Heart left ventricle (tissue), 16 donors: ENCODE measurements around the gene AGGF1. TPM values are rescaled to one million over a fixed set of nuclear protein-coding genes. Genes with fewer than 3 reads are reported as not detected.
A peak's percentile ranks its signal among the peaks of the same experiment; 100 is the strongest.

ENCODE experiments used
- ATAC-seq, 4 donors: fragments of 200-7000 bp; cut with Tn5 transposase; one replicate each; pipeline ENCODE4 v1.9.1; 2020 to 2022; ENCODE audit warnings: moderate library complexity in 4 of 4, mild to moderate bottlenecking in 3 of 4, moderate number of reproducible peaks in 1 of 4
- DNase-seq, 5 donors: peaks; one replicate each; pipeline ENCODE4 v3.0.0-alpha.2; 2020
- H3K27ac ChIP-seq, 12 donors: fragments of 200-600 bp; sonication (generic) in 4 of 12; one replicate each; pipeline versions ENCODE4 v1.5.0 to v1.8.0; 2016 to 2022; ENCODE audit warnings: mild to moderate bottlenecking in 2 of 12
- H3K27me3 ChIP-seq, 9 donors: fragments of 200-600 bp; sonication (generic) in 2 of 9; one replicate each; pipeline versions ENCODE4 v1.5.1 to v1.8.0; 2016 to 2022; ENCODE audit warnings: mild to moderate bottlenecking in 3 of 9
- H3K36me3 ChIP-seq, 9 donors: fragments of 200-600 bp; sonication (generic) in 2 of 9; one replicate each; pipeline versions ENCODE4 v1.5.0 to v1.8.0; 2018 to 2022; ENCODE audit warnings: mild to moderate bottlenecking in 2 of 9
- H3K4me1 ChIP-seq, 12 donors: fragments of 200-600 bp; sonication (generic) in 4 of 12; one replicate each; pipeline versions ENCODE4 v1.5.0 to v1.8.0; 2016 to 2022; ENCODE audit warnings: mild to moderate bottlenecking in 3 of 12
- H3K4me3 ChIP-seq, 12 donors: fragments of 200-600 bp; sonication (generic) in 4 of 12; one replicate each; pipeline versions ENCODE4 v1.5.0 to v1.8.0; 2017 to 2022; ENCODE audit warnings: mild to moderate bottlenecking in 9 of 12, moderate library complexity in 4 of 12
- H3K9me3 ChIP-seq, 12 donors: fragments of 200-600 bp; sonication (generic) in 4 of 12; one replicate each; pipeline versions ENCODE4 v1.5.0 to v1.8.0; 2016 to 2022; ENCODE audit warnings: mild to moderate bottlenecking in 1 of 12
- POLR2A ChIP-seq, 2 donors: fragments of 450-650 bp; IDR thresholded peaks; one replicate each; pipeline ENCODE4 v1.6.1; 2017; ENCODE audit warnings: antibody characterized with exemption in 2 of 2, mild to moderate bottlenecking in 2 of 2, moderate library complexity in 2 of 2
- WGBS, 4 donors: extraction: QIAGEN DNeasy Blood & Tissue Kit in 2 of 4; methylation state at CpG; one replicate each; pipeline versions ENCODE4 v1.1.5 to v1.1.7; 2013 to 2018; 5-methylcytosine and 5-hydroxymethylcytosine counted together
- intact Hi-C, 10 donors: fragments of 100-400 bp; cut with DNase I; formaldehyde crosslinking; loops; one replicate each; pipeline versions ENCODE4 v1.11.1 to v1.14.2; 2022
- polyA plus RNA-seq, 2 donors: library from polyadenylated mRNA; stranded (reverse); fragments of 200-250 nt; gene quantifications; one replicate each; pipeline ENCODE4 v1.2.3, GENCODE V29; 2013
- total RNA-seq, 9 donors: library from RNA; depleted of rRNA in 2 of 9; stranded (reverse); fragments of >200 nt in 2 of 9; fragmentation: NEBNext Ultra II Directional in 3 of 9; extraction: Animal tissue kit (Norgen Biotek cat#: 25700) in 3 of 9; gene quantifications; one replicate each; pipeline versions ENCODE4 v1.1.0 to v1.2.4, GENCODE V29; 2016 to 2023
- TF ChIP-seq, protein P1 (sequence below), 12 donors: fragments of 200-600 bp; sonication (generic) in 4 of 12; IDR thresholded peaks; one replicate each; pipeline versions ENCODE4 v1.5.0 to v1.8.0; 2018 to 2022; ENCODE audit warnings: antibody characterized with exemption in 12 of 12, mild to moderate bottlenecking in 5 of 12
- donor health status: ischemic (EF 13 %, LVEDD 7.1; RV severe dilation, severe dysfunction).
- donor health status: healthy with polysubstance abuse.
- donor health status: DM: no; HTN: yes; CAD: no.
- donor health status: DM: no; HTN: no; CAD: no.
- donor health status: ischemic (EF 25% LVEDD 6.9; RV normal size, moderate dysfunction).
- donor health status: ischemic (EF 25% LVEDD 5.7; RV mildly dilated, moderate dysfunction).
- donor health status: healthy.
- donor health status: DM: yes; HTN: yes; CAD: no.
- donor health status: ischemic (EF 35%, LVEDD 5.7; RV mildly dilated, moderate dysfunction).
- donor health status: nonischemic (EF 11% LVEDD 7.7; RV severe dilation, severe dysfunction).
- donor health status: DM: yes; HTN: yes; CAD: no.
- donor health status: PGD.
- donor health status: ischemic (EF 29% LVEDD 5.4; RV normal size, mild dysfunction).
- donor health status: nonischemic (EF 23%, LVEDD 6.1; RV moderate dilation, normal function).

AGGF1 gene
- total and polyA plus RNA-seq, 11 donors = 6.1 to 20.1 (median 16.5) TPM

DNA sequence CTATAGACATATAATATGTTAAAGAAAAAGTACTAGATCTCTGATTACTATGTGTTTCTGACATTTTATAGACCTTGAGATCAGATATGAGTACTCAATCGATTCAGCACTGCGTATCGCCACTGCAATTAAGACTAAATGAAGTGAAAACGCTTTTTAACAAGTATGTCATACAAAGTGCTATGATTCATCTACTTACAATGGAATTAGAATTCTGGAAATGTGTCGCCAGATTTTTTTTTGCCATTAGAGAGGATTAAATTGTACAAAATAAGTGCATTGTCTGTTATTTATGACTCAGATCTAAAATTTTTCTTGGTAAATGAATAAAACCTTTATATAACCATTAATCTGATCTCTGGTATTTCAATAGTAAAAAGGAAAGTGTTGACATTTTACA lies 20.0 kb upstream of the AGGF1 start:
- H3K9me3 ChIP-seq = no peaks in the 10 kb centered on the region
- DNase-seq = no peak
- no peak for TF ChIP-seq POLR2A (IDR thresholded peaks at IDR 0.05)
- TF ChIP-seq, protein P1, sequence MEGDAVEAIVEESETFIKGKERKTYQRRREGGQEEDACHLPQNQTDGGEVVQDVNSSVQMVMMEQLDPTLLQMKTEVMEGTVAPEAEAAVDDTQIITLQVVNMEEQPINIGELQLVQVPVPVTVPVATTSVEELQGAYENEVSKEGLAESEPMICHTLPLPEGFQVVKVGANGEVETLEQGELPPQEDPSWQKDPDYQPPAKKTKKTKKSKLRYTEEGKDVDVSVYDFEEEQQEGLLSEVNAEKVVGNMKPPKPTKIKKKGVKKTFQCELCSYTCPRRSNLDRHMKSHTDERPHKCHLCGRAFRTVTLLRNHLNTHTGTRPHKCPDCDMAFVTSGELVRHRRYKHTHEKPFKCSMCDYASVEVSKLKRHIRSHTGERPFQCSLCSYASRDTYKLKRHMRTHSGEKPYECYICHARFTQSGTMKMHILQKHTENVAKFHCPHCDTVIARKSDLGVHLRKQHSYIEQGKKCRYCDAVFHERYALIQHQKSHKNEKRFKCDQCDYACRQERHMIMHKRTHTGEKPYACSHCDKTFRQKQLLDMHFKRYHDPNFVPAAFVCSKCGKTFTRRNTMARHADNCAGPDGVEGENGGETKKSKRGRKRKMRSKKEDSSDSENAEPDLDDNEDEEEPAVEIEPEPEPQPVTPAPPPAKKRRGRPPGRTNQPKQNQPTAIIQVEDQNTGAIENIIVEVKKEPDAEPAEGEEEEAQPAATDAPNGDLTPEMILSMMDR (IDR thresholded peaks at IDR 0.05) = no peak
- intact Hi-C loops = loop anchor here in 4 of 10 donors (10.0 kb wide), 1 partner anchor 405 kb away; no protein-coding TSS in a partner anchor
- no peak overlapping the region for H3K4me3 ChIP-seq
- H3K36me3 ChIP-seq = no peaks in the 10 kb centered on the region
- no peaks in the 10 kb centered on the region for H3K4me1 ChIP-seq
- no peak for ATAC-seq
- WGBS, 4 donors = 93 to 95% (median 94%) methylated on average over 5 of the region's 5 CpGs
- H3K27me3 ChIP-seq = no peaks in the 10 kb centered on the region
- H3K27ac ChIP-seq = no peak overlapping the region

DNA sequence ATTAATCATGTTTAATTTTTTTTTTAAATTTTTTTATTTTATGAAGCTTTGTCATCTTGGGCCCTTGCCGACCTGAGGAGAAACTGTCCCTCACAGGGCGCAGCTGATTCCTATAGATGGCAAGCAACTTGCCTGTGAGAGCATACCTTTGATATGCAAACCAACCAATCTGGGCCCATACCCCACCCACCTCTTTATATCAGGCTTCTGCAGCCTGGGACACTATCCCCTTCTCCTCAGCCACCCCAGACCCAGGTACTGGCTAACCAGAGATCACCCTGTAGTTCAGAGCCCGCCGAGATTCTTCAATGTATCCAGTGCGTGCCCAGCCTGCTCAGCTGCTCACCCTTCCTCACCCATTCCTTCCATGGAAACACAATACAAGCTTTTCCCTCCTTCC lies 18.7 kb upstream of the AGGF1 start:
- DNase-seq (no peak), ATAC-seq (no peak)
- no peak for TF ChIP-seq POLR2A (IDR thresholded peaks at IDR 0.05)
- TF ChIP-seq, protein P1 (IDR thresholded peaks at IDR 0.05) = no peak
- 79 to 85% (median 83%) methylated on average over 5 of the region's 5 CpGs for WGBS, 4 donors
- Histone ChIP-seq H3K4me1 (peaks cover 0 to 7% (median 0%) of the 10 kb centered on the region in 12 donors), H3K4me3 (no peak overlapping the region), H3K9me3 (no peaks in the 10 kb centered on the region), H3K36me3 (no peaks in the 10 kb centered on the region), H3K27ac (no peak overlapping the region), H3K27me3 (no peaks in the 10 kb centered on the region)
- intact Hi-C loops = loop anchor here in 4 of 10 donors (10.0 kb wide), 1 partner anchor 407 kb away; no protein-coding TSS in a partner anchor

DNA sequence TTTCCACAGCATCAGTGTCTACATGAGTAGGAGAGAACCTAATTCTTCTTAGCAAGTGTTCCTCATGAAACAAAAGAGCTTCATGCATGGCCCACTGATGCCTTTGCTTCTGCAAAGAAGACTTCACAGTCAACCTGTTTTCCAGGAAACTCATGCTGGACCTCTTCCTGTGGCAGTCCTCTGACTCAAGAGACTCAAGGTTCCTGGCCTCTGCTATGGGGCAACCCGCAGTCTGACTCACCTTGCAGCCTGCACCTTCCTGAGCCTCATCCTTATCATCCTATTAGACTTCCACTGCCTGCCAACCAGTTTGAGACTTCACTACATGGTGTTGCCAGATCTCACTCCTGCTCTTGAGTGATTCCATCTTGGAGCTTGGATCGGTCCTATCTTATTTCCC lies 17.6 kb upstream of the AGGF1 start:
- Histone ChIP-seq H3K4me3 (no peak overlapping the region), H3K27ac (no peak overlapping the region), H3K27me3 (no peaks in the 10 kb centered on the region), H3K4me1 (peaks cover 0 to 8% (median 0%) of the 10 kb centered on the region in 12 donors), H3K9me3 (no peaks in the 10 kb centered on the region), H3K36me3 (no peaks in the 10 kb centered on the region)
- WGBS, 4 donors = 77 to 88% (median 83%) methylated on average over 2 of the region's 2 CpGs
- no peak for DNase-seq
- no peak for ATAC-seq
- intact Hi-C loops = loop anchor here in 4 of 10 donors (10.0 kb wide), 1 partner anchor 408 kb away; no protein-coding TSS in a partner anchor
- TF ChIP-seq, protein P1 (IDR thresholded peaks at IDR 0.05) = no peak
- TF ChIP-seq POLR2A (IDR thresholded peaks at IDR 0.05) = no peak

DNA sequence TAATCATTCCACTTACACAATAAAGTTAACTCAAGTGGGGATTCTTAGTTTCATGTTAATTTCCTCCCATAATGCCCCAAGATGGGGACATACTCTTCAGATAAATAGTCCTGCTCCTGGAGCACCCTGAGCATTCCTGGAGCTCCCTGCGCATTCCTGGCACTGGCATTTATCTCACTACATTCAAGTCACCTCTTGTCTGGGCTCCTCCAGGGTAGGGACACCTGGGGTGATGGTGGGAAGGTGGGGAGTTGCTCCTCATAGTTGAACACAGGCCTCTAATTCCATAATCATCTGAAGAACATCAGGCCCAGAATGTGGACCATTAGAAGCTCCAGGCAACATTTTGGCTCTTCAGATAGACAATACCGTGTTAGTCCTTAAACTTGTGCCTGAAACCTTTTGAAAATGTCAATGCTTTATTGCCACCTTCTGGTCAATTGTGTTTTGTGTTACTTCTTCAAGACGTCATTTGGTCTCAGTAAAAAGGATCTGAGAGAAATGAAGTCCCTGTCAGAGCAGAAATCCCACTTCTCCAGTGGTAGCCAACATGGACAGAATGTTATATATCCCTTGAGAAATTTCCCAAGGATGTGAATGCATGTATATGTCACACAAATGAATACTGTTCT lies 14.2 kb upstream of the AGGF1 start:
- peak in 2 of 4 donors; percentile 37 to 52 for ATAC-seq
- WGBS, 4 donors = 31 to 35% (median 33%) methylated on average over 3 of the region's 3 CpGs
- intact Hi-C loops = loop anchor here (1.0 to 10.0 kb wide), 7 partner anchors 144 to 414 kb away; no protein-coding TSS in a partner anchor
- H3K27ac ChIP-seq = no peak overlapping the region
- TF ChIP-seq POLR2A (IDR thresholded peaks at IDR 0.05) = no peak
- TF ChIP-seq, protein P1 (IDR thresholded peaks at IDR 0.05) = peak; percentile 21 to 60 (median 40)
- DNase-seq = no peak
- H3K9me3 ChIP-seq = no peaks in the 10 kb centered on the region
- H3K4me1 ChIP-seq = peaks cover 0 to 8% (median 0%) of the 10 kb centered on the region in 12 donors
- H3K4me3 ChIP-seq = no peak overlapping the region
- H3K36me3 ChIP-seq = no peaks in the 10 kb centered on the region
- no peaks in the 10 kb centered on the region for H3K27me3 ChIP-seq
